ENCODE results near the gene DEFB119.
"Not testable (repeated sequence)": the region's sequence is repeated elsewhere in the genome, so short reads cannot be mapped to it uniquely, and the experiment has no call there.

The DEFB119 gene

GRCh38 chr20:31390490-31390889 is at the start of gene DEFB119:
Gene DEFB119 (minus strand): TSS chr20:31390590. CDS start chr20:31390483, 107 bp downstream.
- H3K4me3 ChIP-seq (replicated peaks in 1 of 2; ENCODE audit: low read depth in 2 of 2, low read length in 2 of 2): no peak within 1 kb of the TSS
- TF ChIP-seq CTCF (IDR thresholded peaks at IDR 0.05; ENCODE audit: low read depth, low read length): no peak
- no peak for DNase-seq (ENCODE audit: low read depth in 2 of 2)

GRCh38 chr20:31430568-31431115 is 40.3 kb upstream of the DEFB119 start:
- no peak overlapping the region for H3K4me3 ChIP-seq (replicated peaks in 1 of 2; ENCODE audit: low read depth in 2 of 2, low read length in 2 of 2)
- no peak for TF ChIP-seq CTCF (IDR thresholded peaks at IDR 0.05; ENCODE audit: low read depth, low read length)
- DNase-seq (ENCODE audit: low read depth in 2 of 2): no peak

- H3K4me3 ChIP-seq (replicated peaks in 1 of 2; ENCODE audit: low read depth in 2 of 2, low read length in 2 of 2); DNase-seq (ENCODE audit: low read depth in 2 of 2): not testable (repeated sequence)
These were observed 37.2 kb upstream of the DEFB119 start for GRCh38 chr20:31427576-31427975.

GRCh38 chr20:31426891-31427551 is 36.6 kb upstream of the DEFB119 start:
- H3K4me3 ChIP-seq (replicated peaks in 1 of 2; ENCODE audit: low read depth in 2 of 2, low read length in 2 of 2); DNase-seq (ENCODE audit: low read depth in 2 of 2): not testable (repeated sequence)

GRCh38 chr20:31425797-31426196 is 35.4 kb upstream of the DEFB119 start:
- DNase-seq (ENCODE audit: low read depth in 2 of 2): no peak
- TF ChIP-seq CTCF (IDR thresholded peaks at IDR 0.05; ENCODE audit: low read depth, low read length): no peak
- H3K4me3 ChIP-seq (replicated peaks in 1 of 2; ENCODE audit: low read depth in 2 of 2, low read length in 2 of 2): no peak overlapping the region

- no peak for DNase-seq (ENCODE audit: low read depth in 2 of 2)
- TF ChIP-seq CTCF (IDR thresholded peaks at IDR 0.05; ENCODE audit: low read depth, low read length): no peak
- H3K4me3 ChIP-seq (replicated peaks in 1 of 2; ENCODE audit: low read depth in 2 of 2, low read length in 2 of 2): no peak overlapping the region
These were observed 27.9 kb upstream of the DEFB119 start for GRCh38 chr20:31418307-31418706.

GRCh38 chr20:31415653-31416052 is 25.3 kb upstream of the DEFB119 start:
- DNase-seq (ENCODE audit: low read depth in 2 of 2): no peak
- TF ChIP-seq CTCF (IDR thresholded peaks at IDR 0.05; ENCODE audit: low read depth, low read length): no peak

GRCh38 chr20:31414381-31414780 is 24.0 kb upstream of the DEFB119 start:
- no peak overlapping the region for H3K4me3 ChIP-seq (replicated peaks in 1 of 2; ENCODE audit: low read depth in 2 of 2, low read length in 2 of 2)
- TF ChIP-seq CTCF (IDR thresholded peaks at IDR 0.05; ENCODE audit: low read depth, low read length): no peak
- DNase-seq (ENCODE audit: low read depth in 2 of 2): no peak

More at GRCh38 chr20:31415653-31416052, 25.3 kb upstream of the DEFB119 start:
- H3K4me3 ChIP-seq (replicated peaks in 1 of 2; ENCODE audit: low read depth in 2 of 2, low read length in 2 of 2): no peak overlapping the region
